Activated B cell treated with CpG ODN at 0.5 μM for 24 hours (primary cell): Measurements from ENCODE around the gene COLEC12. TPM values are rescaled to one million over a fixed set of nuclear protein-coding genes. Genes with fewer than 3 reads are reported as not detected.

Experiments used
- ATAC-seq: fragments of 200-7000 bp; cut with Tn5 transposase; one replicate; pipeline ENCODE4 v1.10.0; 2021; ENCODE audit warnings: low read depth, mild to moderate bottlenecking, moderate library complexity
- CTCF ChIA-PET: fragments of 350-600 bp; sonication (Branson Sonifier 250); formaldehyde crosslinking; loops from one replicate; lab custom pipeline; 2021; ENCODE audit warnings: antibody characterized with exemption; lab: Charles Lee
- POLR2A ChIA-PET: fragments of 350-600 bp; sonication (Branson Sonifier 250); formaldehyde crosslinking; loops from one replicate; lab custom pipeline; 2021; ENCODE audit warnings: antibody characterized with exemption; lab: Charles Lee
- DNase-seq: peaks from one replicate; pipeline ENCODE4 v3.0.0; 2022
- H3K27ac Mint-ChIP-seq: one replicate; pipeline ENCODE4 v1.8.0; 2020; ENCODE audit warnings: mixed read lengths
- H3K27me3 Mint-ChIP-seq: one replicate; pipeline ENCODE4 v1.8.0; 2021; ENCODE audit warnings: mixed read lengths
- H3K36me3 Mint-ChIP-seq: one replicate; pipeline ENCODE4 v1.8.0; 2021; ENCODE audit warnings: low read depth, mixed read lengths
- H3K4me1 Mint-ChIP-seq: one replicate; pipeline ENCODE4 v1.8.0; 2021; ENCODE audit warnings: mixed read lengths
- H3K4me3 Mint-ChIP-seq: one replicate; pipeline ENCODE4 v1.8.0; 2020; ENCODE audit warnings: mild to moderate bottlenecking, mixed read lengths
- H3K9me3 Mint-ChIP-seq: one replicate; pipeline ENCODE4 v1.8.0; 2020; ENCODE audit warnings: mixed read lengths
- CTCF ChIP-seq: fragments of 200-600 bp; IDR thresholded peaks from one replicate; pipeline ENCODE4 v1.8.0; 2022; ENCODE audit warnings: antibody characterized with exemption, mild to moderate bottlenecking
- intact Hi-C: fragments of 100-400 bp; cut with micrococcal nuclease; formaldehyde crosslinking; loops from one replicate; pipeline ENCODE4 v1.15.1; 2024
- total RNA-seq: library from RNA; stranded (reverse); gene quantifications from 2 replicates; pipeline ENCODE4 v1.2.3, GENCODE V29; 2022

COLEC12 gene
- total RNA-seq, 1 donor from 2014 or later = not detected

- TF ChIP-seq CTCF = no peak
- ChIA-PET POLR2A (no interaction called here), CTCF (interaction anchor here (0.7 kb wide), 1 partner anchor 8 kb away, joined by 3 read pairs; no protein-coding TSS in a partner anchor)
- DNase-seq (no peak), ATAC-seq (no peak)
- Mint-ChIP-seq H3K4me3 (no peak overlapping the region), H3K27ac (no peak overlapping the region), H3K36me3 (no peaks in the 10 kb centered on the region), H3K9me3 (no peaks in the 10 kb centered on the region), H3K4me1 (peaks cover 19% of the 10 kb centered on the region), H3K27me3 (no peaks in the 10 kb centered on the region)
- intact Hi-C loops = no loop called here
Measured at GRCh38 chr18:360676-361075, 139.8 kb downstream of the COLEC12 start.

GRCh38 chr18:356778-357177 lies 143.7 kb downstream of the COLEC12 start:
- Mint-ChIP-seq H3K4me3 (no peak overlapping the region), H3K27ac (no peak overlapping the region), H3K36me3 (no peaks in the 10 kb centered on the region), H3K4me1 (peaks cover 17% of the 10 kb centered on the region), H3K9me3 (no peaks in the 10 kb centered on the region), H3K27me3 (peaks cover 16% of the 10 kb centered on the region)
- ATAC-seq (no peak), DNase-seq (no peak)
- ChIA-PET CTCF (no interaction called here), POLR2A (no interaction called here)
- TF ChIP-seq CTCF = no peak
- intact Hi-C loops = no loop called here

- ChIA-PET POLR2A (no interaction called here), CTCF (no interaction called here)
- Mint-ChIP-seq H3K36me3 (no peaks in the 10 kb centered on the region), H3K4me3 (no peak overlapping the region), H3K4me1 (peaks cover 6% of the 10 kb centered on the region), H3K27me3 (peaks cover 18% of the 10 kb centered on the region), H3K9me3 (no peaks in the 10 kb centered on the region), H3K27ac (no peak overlapping the region)
- no peak for DNase-seq
- ATAC-seq = no peak
- intact Hi-C loops = no loop called here
- TF ChIP-seq CTCF = no peak
Measured at GRCh38 chr18:355678-356077, 144.8 kb downstream of the COLEC12 start.

GRCh38 chr18:354471-354870 lies 146.0 kb downstream of the COLEC12 start:
- intact Hi-C loops = no loop called here
- Mint-ChIP-seq H3K4me3 (no peak overlapping the region), H3K4me1 (no peaks in the 10 kb centered on the region), H3K36me3 (no peaks in the 10 kb centered on the region), H3K9me3 (no peaks in the 10 kb centered on the region), H3K27ac (no peak overlapping the region), H3K27me3 (peaks cover 20% of the 10 kb centered on the region)
- ATAC-seq = no peak
- CTCF ChIA-PET = no interaction called here
- DNase-seq = no peak
- POLR2A ChIA-PET = no interaction called here
- TF ChIP-seq CTCF = no peak

GRCh38 chr18:354003-354402 lies 146.5 kb downstream of the COLEC12 start:
- ChIA-PET POLR2A (no interaction called here), CTCF (no interaction called here)
- H3K4me1 Mint-ChIP-seq = no peaks in the 10 kb centered on the region
- H3K9me3 Mint-ChIP-seq = no peaks in the 10 kb centered on the region
- intact Hi-C loops = no loop called here
- TF ChIP-seq CTCF = no peak
- no peak overlapping the region for H3K27ac Mint-ChIP-seq
- H3K36me3 Mint-ChIP-seq = no peaks in the 10 kb centered on the region
- H3K27me3 Mint-ChIP-seq = peaks cover 20% of the 10 kb centered on the region
- H3K4me3 Mint-ChIP-seq = no peak overlapping the region
- DNase-seq (no peak), ATAC-seq (no peak)
